Stimulated activated CD8-positive, alpha-beta memory T cell treated with anti-CD3 and anti-CD28 coated beads, Interleukin-2, amount 100 ng/mL, for 1 hour (primary cell): ENCODE measurements around the gene HBA1.
"Not testable (repeated sequence)": the region's sequence is repeated elsewhere in the genome, so short reads cannot be mapped to it uniquely, and the experiment has no call there.

ENCODE experiments used
- DNase-seq, 2 donors: peaks; one replicate each; pipeline ENCODE4 v3.0.0-alpha.2; 2020; ENCODE audit warnings: low read depth in 2 of 2

The HBA1 gene

DNA sequence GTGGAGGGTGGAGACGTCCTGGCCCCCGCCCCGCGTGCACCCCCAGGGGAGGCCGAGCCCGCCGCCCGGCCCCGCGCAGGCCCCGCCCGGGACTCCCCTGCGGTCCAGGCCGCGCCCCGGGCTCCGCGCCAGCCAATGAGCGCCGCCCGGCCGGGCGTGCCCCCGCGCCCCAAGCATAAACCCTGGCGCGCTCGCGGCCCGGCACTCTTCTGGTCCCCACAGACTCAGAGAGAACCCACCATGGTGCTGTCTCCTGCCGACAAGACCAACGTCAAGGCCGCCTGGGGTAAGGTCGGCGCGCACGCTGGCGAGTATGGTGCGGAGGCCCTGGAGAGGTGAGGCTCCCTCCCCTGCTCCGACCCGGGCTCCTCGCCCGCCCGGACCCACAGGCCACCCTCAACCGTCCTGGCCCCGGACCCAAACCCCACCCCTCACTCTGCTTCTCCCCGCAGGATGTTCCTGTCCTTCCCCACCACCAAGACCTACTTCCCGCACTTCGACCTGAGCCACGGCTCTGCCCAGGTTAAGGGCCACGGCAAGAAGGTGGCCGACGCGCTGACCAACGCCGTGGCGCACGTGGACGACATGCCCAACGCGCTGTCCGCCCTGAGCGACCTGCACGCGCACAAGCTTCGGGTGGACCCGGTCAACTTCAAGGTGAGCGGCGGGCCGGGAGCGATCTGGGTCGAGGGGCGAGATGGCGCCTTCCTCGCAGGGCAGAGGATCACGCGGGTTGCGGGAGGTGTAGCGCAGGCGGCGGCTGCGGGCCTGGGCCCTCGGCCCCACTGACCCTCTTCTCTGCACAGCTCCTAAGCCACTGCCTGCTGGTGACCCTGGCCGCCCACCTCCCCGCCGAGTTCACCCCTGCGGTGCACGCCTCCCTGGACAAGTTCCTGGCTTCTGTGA is at the start of gene HBA1:
Gene HBA1, plus strand, starts transcription at position 204 of the 906 bp plus-strand sequence. Its CDS starts 37 bp downstream, at position 241.
- not testable (repeated sequence) for DNase-seq

DNA sequence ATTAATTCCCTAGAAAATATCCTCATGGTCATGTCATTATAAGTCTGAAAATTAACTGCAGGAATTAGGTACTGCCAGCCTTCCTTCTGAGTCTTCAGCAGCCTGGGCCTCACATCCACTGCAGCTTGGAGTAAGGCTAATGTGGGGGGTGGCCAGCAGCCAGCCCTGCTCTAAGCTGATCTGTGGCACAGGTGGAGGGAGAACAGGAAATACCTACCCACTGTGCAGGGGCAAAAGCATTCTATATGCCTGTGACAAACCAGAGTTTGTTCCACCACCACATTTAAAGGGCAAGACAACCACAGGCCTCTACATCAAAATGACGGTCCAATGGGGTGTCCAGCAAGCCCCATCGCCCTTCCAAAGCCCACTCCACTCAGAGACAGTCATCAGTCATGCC is 47.4 kb upstream of the HBA1 start:
- DNase-seq = no peak

GRCh38 chr16:130533-131173 is 45.8 kb upstream of the HBA1 start:
- DNase-seq = no peak

DNA sequence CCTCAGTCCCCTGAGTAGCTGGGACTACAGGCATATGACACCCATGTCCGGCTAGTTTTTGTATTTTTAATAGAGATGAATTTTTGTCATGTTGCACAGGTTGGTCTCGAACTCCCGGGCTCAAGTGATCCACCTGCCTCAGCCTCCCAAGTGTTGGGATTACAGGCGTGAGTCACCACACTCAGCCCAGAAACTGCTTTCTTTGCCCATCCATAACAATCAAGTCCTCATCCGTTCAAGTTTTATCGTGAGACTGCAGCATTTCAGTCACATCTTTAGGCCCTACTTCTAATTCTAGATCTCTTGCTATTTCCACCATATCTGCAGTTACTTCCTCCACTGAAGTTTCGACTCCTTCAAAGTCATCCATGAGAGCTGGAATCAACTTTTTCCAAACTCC is 44.4 kb upstream of the HBA1 start:
- DNase-seq = no peak

- no peak for DNase-seq
These were observed 42.8 kb upstream of the HBA1 start for GRCh38 chr16:133716-134115.

- DNase-seq = no peak
These were observed 38.4 kb upstream of the HBA1 start for GRCh38 chr16:138049-138417.

- DNase-seq = no peak
These were observed 36.2 kb upstream of the HBA1 start for GRCh38 chr16:140175-140857.

GRCh38 chr16:142405-142967 is 34.0 kb upstream of the HBA1 start:
- DNase-seq = no peak

DNA sequence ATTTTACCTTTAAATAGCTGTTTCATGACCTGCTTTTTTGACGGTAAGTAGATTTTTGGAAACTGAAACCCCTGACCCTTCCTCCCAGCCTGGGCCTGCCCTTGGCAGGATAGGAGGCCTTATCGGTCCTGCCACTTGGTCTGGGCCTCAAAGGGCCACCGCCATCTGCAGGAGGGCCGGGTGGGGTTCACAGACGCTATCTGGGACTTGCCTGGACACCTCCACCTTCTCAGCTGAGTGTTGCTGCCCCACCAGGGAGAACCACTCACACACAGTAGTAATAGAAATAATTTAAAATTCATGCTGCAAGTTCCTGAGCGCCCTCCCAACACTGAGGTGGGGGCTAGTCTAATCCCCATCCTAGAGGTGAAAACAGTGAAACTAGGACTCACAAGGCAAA is 33.4 kb upstream of the HBA1 start:
- no peak for DNase-seq

DNA sequence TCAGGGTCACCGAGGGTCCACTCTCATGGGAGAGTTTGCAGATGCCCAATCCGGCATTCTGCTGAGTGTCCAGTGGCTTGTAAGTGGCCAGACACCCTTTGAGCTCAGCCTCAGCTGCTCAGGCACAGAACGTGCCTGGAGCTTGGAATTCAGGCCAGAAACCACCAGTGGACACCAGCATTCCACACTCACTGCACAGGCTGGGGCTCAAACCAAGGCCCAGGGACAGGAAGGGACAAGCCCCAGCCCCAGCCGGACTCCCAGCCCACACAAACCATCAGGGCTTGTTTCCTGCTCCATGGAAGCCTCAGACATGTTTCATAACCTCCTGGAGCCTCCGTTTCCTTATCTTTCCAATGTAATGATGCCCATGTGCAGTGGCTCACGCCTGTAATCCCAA is 33.0 kb upstream of the HBA1 start:
- no peak for DNase-seq

GRCh38 chr16:144797-145252 is 31.7 kb upstream of the HBA1 start:
- DNase-seq = no peak

GRCh38 chr16:146646-147045 is 29.8 kb upstream of the HBA1 start:
- DNase-seq = no peak

DNA sequence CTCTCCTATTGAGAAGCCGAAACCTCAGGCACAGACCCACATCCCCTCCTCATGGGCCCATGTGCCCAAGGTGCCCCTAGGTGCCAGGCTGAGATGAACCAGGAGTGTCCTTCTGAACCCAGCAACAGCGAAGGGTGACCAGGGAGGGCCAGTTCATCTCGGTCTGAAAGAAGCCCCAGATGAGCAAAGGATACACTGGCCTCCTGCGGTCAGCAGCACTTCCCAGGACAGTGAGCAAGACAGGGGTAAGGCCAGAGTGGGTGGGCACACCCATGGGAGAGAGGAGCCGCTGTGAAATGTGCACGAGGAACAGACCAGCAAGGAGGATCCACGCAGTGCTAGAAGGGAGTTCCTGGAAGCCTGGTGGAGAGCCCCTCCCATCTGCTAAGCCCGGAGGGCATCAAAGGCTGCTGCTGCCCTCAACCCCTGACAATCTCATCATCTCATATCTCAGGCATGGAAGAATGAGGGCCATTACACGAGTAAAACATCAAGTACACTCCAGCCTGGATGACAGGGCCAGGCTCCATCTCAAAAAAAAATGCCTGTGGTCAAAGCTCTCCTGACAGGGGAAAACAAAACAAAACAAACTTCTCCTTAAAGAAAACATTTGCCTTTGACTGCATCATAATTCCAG is 27.3 kb upstream of the HBA1 start:
- DNase-seq = no peak

DNA sequence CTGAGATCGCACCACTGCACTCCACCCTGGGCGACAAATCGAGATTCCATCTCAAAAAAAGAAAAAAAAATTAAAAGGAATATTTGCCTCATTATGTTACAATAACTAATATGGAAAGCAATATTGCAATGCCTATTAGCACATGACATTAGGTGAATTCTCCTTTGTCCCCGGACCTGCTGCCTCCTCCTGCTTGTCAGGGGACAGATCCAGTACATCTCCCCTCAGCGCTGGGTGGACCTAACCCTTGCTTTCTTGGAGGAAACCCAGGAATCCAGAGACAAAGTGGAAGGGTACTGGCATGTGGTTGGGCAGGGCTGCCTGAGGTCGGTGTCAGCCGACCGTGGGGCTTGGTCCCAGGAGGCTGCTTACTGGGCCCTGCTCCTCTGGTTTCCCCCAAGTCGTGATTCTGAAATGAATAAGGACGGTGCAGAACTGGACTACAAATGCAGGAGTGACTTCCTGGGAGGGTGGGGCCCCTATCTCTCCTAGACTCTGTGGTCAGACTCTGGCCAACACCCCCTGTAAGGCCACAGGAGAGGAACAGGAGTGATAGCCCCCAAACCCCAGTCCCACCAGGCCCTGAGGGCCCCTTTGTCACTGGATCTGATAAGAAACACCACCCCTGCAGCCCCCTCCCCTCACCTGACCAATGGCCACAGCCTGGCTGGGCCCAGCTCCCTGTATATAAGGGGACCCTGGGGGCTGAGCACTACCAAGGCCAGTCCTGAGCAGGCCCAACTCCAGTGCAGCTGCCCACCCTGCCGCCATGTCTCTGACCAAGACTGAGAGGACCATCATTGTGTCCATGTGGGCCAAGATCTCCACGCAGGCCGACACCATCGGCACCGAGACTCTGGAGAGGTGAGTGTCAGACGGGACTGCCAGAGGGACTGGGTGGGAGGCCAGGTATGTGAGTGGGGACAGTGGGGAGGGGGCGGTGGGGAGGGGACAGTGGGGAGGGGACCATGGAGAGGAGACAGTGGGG is 24.0 kb upstream of the HBA1 start, which contains the start of gene HBZ:
Gene HBZ, plus strand, starts transcription at position 504 of the 988 bp plus-strand sequence. Its CDS starts 266 bp downstream, at position 770.
- DNase-seq = no peak

DNA sequence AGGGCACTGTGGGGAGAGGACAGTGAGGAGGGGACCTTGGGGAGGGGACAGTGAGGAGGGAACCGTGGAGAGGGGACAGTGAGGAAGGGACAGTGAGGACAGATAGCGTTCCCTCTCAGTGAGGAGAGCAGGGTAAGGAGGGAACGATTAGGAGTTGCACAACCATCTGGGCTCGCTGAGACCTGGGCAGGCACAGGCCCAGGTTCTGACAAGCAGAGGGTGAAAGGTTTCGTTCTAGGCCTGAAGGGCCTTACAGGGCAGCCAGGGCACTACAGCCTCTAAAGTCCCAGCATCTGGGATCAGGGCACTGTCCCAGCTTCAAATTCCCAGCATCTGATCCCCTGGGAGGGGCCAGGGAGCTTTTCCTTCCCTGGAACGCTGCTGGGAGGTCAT is 23.4 kb upstream of the HBA1 start:
- not testable (repeated sequence) for DNase-seq

GRCh38 chr16:153550-154216 is 22.8 kb upstream of the HBA1 start:
- not testable (repeated sequence) for DNase-seq

DNA sequence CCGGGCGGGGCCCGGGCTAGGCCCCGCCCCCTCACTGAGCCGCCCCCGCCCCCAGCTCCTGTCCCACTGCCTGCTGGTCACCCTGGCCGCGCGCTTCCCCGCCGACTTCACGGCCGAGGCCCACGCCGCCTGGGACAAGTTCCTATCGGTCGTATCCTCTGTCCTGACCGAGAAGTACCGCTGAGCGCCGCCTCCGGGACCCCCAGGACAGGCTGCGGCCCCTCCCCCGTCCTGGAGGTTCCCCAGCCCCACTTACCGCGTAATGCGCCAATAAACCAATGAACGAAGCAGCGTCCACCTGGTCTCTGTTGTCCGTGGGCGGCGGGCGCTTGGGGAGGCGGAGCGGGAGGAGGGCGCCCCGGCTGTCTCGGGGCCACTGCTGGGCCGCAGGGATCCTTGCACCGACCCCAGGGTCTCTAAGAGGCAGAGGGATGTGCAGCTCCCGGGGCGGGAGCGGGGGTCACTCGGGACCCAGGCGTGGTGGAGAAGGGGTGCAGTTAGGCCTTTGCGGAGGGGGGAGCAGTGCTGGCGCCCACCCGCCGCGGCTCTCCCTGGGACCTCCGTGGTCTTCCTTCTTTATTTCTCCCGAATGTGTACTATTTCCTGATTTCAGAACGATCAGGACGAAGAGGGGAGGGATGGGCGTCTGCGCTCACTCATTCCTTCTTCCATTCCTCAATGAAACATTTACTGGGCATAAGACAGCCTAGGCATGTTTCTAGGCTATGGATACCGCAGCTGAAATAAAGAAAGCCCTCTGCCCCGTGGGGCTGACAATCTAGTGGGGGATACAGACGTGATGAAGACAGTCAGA is 22.1 kb upstream of the HBA1 start:
- DNase-seq = no peak

- no peak for DNase-seq
These were observed 21.5 kb upstream of the HBA1 start for GRCh38 chr16:155031-155398.
